ENCODE data around the gene HECTD3.
"Not testable (repeated sequence)": the region's sequence is repeated elsewhere in the genome, so short reads cannot be mapped to it uniquely, and the experiment has no call there.

Gene HECTD3

DNA sequence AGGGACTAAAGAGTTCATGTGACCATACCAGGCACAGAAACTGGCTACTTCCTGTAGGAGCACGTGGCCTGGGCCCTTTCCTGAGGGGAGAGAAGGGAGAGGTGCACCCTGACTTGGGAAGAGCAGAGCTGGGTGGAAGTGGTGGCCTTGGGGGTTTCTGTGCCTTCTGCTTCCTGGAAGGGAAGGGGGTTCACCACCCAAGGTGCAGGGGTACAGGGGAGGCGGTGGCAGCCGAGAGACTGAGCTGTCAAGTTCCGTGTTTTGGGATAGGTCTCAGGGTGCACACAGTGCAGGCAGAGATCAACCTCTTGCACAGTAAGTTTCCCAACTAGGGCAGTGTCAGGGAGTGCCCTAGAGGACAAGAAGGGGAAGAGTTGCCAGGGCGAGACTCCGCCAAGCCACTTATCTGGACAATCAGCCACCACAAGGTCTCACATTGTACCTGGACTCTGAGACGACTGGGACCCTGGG is 10.1 kb downstream of the HECTD3 start:
- TF ChIP-seq, protein P1, sequence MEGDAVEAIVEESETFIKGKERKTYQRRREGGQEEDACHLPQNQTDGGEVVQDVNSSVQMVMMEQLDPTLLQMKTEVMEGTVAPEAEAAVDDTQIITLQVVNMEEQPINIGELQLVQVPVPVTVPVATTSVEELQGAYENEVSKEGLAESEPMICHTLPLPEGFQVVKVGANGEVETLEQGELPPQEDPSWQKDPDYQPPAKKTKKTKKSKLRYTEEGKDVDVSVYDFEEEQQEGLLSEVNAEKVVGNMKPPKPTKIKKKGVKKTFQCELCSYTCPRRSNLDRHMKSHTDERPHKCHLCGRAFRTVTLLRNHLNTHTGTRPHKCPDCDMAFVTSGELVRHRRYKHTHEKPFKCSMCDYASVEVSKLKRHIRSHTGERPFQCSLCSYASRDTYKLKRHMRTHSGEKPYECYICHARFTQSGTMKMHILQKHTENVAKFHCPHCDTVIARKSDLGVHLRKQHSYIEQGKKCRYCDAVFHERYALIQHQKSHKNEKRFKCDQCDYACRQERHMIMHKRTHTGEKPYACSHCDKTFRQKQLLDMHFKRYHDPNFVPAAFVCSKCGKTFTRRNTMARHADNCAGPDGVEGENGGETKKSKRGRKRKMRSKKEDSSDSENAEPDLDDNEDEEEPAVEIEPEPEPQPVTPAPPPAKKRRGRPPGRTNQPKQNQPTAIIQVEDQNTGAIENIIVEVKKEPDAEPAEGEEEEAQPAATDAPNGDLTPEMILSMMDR (IDR thresholded peaks at IDR 0.05; ENCODE audit: low read depth, low read length) = no peak
- H3K4me3 ChIP-seq (ENCODE audit: low read depth, low read length) = no peak overlapping the region

DNA sequence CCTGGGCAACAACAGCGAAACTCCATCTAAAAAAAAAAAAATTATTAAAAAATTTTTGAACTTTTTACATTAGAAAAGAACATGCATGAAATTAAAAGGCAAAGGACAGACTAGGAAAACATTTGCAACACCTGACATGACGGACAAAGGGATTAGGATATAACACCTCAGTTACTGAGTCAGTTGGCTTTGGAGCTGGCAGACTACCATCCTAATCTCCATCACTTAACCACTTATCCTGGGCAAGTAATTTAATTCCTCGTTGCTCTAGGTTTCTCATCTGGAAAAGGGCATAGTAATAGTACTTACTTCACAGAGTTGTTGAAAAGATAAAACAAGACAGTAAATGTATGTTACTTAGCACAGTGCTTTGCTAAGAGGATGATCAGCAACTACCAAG is 11.9 kb downstream of the HECTD3 start:
- TF ChIP-seq, protein P1 (IDR thresholded peaks at IDR 0.05; ENCODE audit: low read depth, low read length) = no peak
- H3K4me3 ChIP-seq (ENCODE audit: low read depth, low read length) = no peak overlapping the region

DNA sequence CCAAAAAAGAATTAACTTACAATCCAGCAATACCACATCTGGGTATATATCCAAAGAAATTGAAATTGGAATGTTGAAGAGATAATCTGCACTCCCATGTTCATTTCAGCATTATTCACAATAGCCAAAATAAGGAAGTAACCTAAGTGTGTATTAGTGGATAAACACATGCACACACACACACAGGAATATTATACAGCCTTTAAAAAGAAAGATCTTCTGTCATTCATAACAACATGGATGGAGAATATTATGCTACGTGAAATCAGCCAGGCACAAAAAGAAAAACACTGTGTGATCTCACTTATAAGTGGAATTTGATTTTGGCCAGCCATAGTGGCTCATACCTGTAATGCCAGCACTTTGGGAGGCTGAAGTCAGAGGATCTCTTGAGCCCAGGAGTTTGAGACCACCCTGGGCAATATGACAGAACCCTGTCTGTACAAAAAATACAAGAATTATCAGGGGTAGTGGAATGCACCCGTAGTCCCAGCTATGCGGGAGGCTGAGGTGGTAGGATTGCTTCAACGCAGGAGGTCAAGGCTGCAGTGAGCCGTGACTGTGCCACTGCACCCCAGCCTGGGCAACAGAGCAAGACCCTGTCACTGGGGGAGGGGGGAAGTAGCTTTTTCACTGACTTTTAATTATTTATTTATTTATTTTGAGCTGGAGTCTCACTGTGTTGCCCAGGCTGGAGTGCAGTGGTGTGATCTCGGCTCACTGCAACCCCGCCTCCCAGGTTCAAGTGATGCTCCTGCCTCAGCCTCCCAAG is 15.5 kb downstream of the HECTD3 start:
- H3K4me3 ChIP-seq (ENCODE audit: low read depth, low read length) = no peak overlapping the region
- TF ChIP-seq, protein P1 (IDR thresholded peaks at IDR 0.05; ENCODE audit: low read depth, low read length) = no peak

DNA sequence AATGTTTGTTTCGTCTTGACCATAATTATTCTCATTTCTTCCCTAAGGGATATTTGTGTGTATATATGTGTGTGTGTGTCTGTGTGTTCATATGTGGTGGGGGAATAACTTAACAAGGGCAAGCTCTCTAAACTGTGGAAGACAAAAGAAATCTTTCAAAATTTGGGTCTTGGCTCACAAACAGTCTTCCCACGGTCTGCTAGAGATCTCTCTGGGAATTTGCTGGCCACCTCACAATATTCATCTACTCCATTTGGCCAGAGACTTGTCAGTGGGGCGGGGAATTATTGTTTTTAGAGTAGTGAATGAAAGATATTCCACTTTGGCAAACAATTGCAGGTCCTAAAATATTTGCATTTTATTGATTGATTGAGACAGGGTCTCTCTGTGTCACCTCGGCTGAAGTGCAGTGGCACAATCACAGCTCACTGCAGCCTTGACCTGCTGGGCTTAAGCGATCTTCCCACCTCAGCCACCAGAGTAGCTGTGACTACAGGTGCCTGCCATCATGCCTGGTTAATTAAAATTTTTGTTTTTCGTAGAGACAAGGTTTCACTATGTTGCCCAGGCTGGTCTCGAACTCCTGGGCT is 16.7 kb downstream of the HECTD3 start:
- TF ChIP-seq, protein P1 (IDR thresholded peaks at IDR 0.05; ENCODE audit: low read depth, low read length) = no peak
- H3K4me3 ChIP-seq (ENCODE audit: low read depth, low read length) = no peak overlapping the region

DNA sequence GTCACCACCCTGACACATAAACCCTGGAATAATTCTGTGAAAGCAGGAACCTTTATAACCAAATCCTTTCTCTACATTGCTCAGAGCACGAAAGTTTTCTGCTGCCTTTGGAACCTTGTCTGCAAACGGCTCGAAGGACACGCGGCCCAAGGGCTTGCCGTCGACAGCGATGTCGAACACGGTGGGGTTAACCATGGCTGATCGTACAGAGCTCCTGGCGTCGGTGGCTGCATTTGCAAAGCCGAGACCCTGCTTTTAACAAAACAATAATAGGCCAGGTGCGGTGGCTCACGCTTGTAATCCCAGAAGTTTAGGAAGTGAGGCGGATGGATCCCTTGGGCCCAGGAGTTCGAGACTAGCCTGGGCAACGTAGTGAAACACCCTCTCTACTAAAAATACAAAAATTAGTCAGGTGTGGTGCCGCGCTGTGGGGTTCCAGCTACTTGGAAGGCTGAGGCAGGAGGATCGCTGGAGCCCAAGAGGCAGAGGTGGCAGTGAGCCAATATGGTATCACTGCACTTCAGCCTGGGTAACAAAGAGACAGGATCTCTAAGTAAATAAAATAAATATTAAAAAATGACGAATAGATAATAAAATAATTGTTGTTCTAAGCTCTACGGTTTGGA is 22.5 kb downstream of the HECTD3 start:
- H3K4me3 ChIP-seq (ENCODE audit: low read depth, low read length) = no peak overlapping the region
- TF ChIP-seq, protein P1 (IDR thresholded peaks at IDR 0.05; ENCODE audit: low read depth, low read length) = no peak

DNA sequence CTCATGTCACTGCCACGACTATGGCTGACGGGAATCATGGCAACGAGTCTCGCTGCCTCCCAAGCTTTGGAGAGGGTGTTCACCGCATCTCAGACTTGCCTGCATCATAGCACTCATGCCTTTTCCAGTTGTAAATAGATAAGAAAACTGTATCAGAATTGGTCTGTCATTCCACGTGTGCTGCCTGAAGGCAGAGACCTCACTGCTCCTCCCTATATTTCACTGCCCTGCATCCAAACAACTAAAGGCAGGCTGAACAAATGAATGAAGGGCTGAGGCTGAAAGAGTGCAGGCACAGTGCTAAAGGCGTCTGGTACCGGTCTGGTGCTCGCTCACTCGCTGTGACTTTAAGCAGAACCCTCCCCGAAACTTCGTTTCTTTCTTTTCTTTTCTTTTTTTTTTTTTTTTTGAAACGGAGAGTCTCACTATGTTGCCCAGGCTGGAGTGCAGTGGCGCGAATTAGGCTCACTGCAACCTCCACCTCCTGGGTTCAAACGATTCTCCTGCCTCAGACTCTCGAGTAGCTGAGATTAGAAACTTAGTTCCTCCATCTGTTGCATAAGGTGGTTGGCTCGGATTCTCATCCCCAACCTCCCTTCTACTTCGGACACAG is 25.3 kb downstream of the HECTD3 start:
- peak overlapping the region; percentile 93 for H3K4me3 ChIP-seq (ENCODE audit: low read depth, low read length)
- TF ChIP-seq, protein P1 (IDR thresholded peaks at IDR 0.05; ENCODE audit: low read depth, low read length) = no peak

DNA sequence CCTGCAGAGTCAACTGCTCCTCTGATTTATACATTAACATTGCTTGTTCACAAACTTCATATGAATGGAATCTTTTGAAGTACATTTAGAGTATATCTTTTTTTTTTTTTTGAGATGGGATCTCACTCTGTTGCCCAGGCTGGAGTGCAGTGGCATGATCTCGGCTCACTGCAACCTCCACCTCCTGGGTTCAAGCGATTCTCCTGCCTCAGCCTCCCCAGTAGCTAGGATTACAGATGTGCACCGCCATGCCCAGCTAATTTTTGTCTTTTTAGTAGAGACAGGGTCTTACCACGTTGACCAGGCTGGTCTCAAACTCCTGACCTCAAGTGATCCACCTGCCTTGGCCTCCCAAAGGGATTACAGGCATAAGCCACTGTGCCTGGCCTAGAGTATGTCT is 33.8 kb downstream of the HECTD3 start:
- not testable (repeated sequence) for H3K4me3 ChIP-seq (ENCODE audit: low read depth, low read length)

Measured in WI38 (cell line).